Activated naive CD8-positive, alpha-beta T cell treated with anti-CD3 and anti-CD28 coated beads, Interleukin-2, amount 50 U/mL, for 16 hours (primary cell): ENCODE data around the gene GPX2.

Source experiments
- DNase-seq: peaks from one replicate; pipeline ENCODE4 v3.0.0-alpha.2; 2020; ENCODE audit warnings: low read depth, low spot score

Gene GPX2

GRCh38 chr14:64942531-64943111 is at the start of gene GPX2:
Gene GPX2, minus strand, starts transcription at chr14:64942745. Its CDS starts 19 bp downstream, at chr14:64942726.
- no peak for DNase-seq

- DNase-seq: no peak
These were observed 48.4 kb upstream of the GPX2 start for GRCh38 chr14:64990939-64991338.

- DNase-seq: no peak
These were observed 47.8 kb upstream of the GPX2 start for GRCh38 chr14:64990296-64990695.

GRCh38 chr14:64987438-64987767 is 44.9 kb upstream of the GPX2 start:
- DNase-seq: no peak

DNA sequence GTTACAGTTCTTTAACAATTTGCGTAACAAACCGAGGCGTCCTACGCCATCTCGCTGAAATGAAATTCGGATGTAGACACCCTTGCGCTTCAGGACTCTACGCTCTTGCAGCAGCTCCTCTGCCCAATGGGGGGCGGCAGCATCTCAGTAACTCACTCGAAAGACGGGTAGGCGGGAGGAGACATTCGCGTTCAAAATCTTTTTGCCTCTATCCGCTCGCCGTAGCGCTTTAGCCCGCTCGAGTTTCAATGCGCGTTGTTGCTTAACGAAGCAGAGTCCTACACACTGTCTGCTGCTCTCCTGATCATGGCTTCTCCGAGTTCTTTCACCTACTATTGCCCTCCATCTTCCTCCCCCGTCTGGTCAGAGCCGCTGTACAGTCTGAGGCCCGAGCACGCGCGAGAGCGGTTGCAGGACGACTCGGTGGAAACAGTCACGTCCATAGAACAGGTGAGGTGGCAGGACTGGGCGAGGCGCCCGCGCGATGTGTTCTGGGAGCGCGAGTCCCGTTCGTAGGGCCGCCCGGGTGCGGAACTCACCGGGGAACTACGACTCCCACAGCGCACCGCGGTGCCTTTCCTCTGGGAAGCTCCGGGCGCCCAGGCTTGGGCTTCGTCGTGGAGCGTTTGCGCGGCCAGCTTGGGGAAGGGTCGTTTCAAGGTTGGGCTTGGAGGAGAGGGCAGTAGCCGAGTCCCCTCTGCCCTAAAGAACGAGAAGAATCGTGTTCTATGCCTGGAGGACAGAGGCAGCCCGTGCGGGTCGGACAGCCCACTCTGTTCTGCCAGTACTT is 44.3 kb upstream of the GPX2 start, which contains the start of gene FNTB:
Gene FNTB, plus strand, starts transcription at position 248 of the 790 bp plus-strand sequence. Its CDS starts 59 bp downstream, at position 307.
- peak; percentile 80 for DNase-seq

- DNase-seq: no peak
These were observed 41.1 kb upstream of the GPX2 start for GRCh38 chr14:64983439-64984310.

DNA sequence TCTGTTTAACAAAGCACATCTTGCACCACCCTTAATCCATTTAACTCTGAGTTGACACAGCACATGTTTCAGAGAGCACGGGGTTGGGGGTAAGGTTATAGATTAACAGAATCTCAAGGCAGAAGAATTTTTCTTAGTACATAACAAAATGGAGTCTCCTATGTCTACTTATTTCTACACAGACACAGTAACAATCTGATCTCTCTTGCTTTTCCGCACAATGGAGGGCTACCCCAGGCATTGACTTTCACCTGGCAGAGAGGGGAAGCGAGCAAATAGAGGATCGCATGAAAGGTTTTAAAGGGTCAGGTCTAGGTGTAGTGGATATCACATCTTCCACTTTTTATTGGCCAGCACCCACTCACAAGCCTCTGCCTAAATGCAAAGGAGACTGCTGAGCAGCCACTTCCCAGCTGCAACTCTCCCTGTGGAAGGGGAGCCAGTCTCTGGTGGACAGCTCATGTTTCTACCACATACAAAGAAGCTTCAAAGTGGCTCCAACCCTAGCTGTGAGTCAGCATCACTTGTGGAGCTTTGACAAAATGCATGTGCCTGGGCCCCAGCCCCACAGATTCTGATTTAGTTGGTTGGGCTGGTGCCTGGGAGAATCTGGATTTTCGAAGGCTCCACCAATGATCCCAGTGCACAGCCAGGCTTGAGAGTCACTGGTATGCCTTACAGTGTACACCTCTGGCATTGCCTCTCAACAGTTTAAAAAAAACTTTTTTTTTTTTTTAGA is 37.0 kb upstream of the GPX2 start:
- DNase-seq: no peak

GRCh38 chr14:64974563-64974962 is 32.0 kb upstream of the GPX2 start:
- no peak for DNase-seq

GRCh38 chr14:64973826-64974225 is 31.3 kb upstream of the GPX2 start:
- DNase-seq: no peak

GRCh38 chr14:64973026-64973442 is 30.5 kb upstream of the GPX2 start:
- DNase-seq: no peak

DNA sequence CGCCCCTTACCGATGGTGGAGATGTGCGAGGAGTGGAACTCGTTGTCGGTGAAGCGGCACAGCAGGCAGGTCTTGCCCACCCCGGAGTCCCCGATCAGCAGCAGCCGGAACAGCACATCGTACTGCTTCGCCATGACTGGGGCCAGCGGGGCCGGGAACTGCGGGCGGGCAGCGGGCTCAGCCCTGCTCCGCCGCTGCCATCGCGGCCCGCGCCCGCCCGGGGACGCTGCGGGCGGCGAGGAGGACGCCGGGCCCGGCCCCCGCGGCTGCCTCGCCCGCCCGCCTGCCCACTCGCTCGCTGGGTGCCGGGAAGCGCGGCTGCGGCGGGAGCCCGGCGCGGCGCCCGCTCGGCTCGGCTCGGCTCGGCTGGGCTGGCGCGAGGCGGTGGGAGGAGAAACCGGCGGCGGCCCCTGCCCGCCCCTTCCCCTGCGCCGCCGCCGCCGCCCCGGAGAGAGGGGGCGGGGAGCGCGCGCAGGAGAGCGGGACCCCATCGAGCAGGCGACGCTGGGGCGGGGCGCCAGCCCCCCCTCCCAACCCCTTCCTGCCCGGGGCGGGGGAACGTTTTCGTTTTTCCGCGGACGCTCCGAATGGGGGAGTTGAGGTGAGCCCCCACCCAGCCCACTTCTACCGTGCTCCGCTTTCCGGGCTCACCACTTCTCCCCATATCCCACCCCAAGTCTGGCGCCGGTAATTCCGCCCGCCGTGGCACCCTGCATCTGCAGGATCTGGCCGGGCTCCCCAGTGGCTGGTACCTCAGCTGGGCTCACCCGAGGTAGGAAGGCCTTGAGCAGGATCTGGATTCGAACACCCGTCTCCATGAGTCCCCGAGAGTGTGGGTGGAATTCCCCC is 29.6 kb upstream of the GPX2 start, which contains the start of gene RAB15:
Gene RAB15, minus strand, starts transcription at position 394 of the 849 bp plus-strand sequence. Its CDS starts 260 bp downstream, at position 134.
- DNase-seq: no peak

DNA sequence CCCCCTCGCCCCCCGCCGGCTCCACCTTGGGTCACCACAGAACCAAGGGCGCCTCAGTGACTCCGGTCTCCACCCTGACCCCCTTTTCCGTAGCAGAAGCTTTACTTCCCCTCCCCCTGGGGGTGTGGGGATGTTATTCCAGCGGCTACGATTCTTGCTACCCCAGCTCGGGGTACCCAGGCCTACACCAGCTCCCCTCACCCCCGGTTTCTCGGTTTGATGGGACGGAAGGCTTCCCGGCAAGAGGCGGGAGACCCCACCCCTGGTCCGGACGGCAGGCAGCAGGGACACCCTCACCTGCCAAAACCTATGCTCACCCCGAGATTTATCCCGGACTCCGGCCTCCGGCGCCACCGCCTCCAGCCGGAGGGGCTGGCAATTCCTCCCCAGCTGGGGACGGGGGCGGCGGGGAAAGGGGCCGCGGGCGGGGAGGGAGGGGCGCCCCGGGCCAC is 29.0 kb upstream of the GPX2 start:
- DNase-seq: no peak

GRCh38 chr14:64970776-64971477 is 28.4 kb upstream of the GPX2 start:
- no peak for DNase-seq

- no peak for DNase-seq
These were observed 27.5 kb upstream of the GPX2 start for GRCh38 chr14:64970041-64970440.

DNA sequence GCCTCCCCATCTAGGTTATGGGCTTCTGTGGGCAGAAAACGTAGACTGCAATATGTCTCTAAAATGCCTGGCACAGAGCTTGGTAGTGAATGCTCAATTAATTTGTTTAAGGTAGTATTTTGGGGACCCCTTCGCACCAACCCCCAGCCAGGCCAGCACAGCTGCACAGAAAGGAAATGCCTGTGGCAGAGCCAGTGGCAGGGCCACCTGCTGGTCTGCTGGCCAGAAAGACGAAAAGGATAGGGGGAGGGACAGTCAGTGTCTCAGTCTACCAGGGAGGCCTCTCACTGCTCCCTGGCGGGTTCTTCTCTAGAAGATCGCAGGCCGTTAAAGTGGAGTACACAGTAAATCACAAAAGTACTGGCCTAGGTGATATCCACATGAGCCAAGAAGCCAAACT is 26.1 kb upstream of the GPX2 start:
- no peak for DNase-seq

- DNase-seq: no peak
These were observed 25.6 kb upstream of the GPX2 start for GRCh38 chr14:64968167-64968566.

- DNase-seq: no peak
These were observed 24.4 kb upstream of the GPX2 start for GRCh38 chr14:64966976-64967375.

DNA sequence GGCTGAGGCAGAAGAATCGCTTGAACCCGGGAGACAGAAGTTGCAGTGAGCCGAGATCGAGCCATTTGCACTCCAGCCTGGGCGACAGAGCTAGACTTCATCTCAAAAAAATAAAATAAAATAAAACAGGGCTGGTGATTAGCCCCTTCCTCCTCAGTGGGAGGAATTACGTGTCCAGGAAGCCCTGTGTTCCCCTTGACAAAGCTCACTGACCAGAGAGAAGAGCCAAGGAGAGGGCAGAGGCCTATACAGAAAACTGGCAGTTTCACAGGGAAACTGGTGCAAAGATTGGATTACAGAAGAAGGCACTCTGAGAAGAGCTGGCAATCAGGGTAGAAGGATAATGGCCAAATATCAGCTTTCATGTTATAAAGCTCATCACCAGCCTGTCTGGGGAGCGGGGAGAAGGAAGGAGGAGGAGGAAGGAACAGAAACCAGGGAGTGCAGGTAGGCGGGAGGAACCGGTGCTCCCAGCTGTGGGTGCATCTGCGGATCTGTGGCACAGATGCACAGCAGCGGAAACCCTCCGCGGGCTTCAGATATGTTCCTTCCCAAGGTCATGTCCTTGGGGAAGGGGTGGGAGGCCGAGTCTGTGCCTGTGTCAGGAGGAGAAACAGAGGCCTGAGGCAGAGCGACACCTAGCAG is 22.9 kb upstream of the GPX2 start:
- no peak for DNase-seq

GRCh38 chr14:64963611-64964010 is 21.1 kb upstream of the GPX2 start:
- no peak for DNase-seq
